Sciatic nerve (tissue), 2 donors: ENCODE measurements around the gene KCNK17. TPM values are rescaled to one million over a fixed set of nuclear protein-coding genes. Genes with fewer than 3 reads are reported as not detected.

Experiments
- ATAC-seq: fragments of 200-7000 bp; cut with Tn5 transposase; one replicate; pipeline ENCODE4 v1.9.1; 2020; ENCODE audit warnings: mild to moderate bottlenecking, moderate library complexity
- DNase-seq: peaks from one replicate; pipeline ENCODE4 v3.0.0-alpha.2; 2020; ENCODE audit warnings: low spot score
- intact Hi-C: fragments of 100-400 bp; cut with DNase I; formaldehyde crosslinking; loops from one replicate; pipeline ENCODE4 v1.14.2; 2022
- total RNA-seq: library from RNA; stranded (reverse); fragmentation: NEBNext Ultra II Directional; extraction: Animal tissue kit (Norgen Biotek cat#: 25700); gene quantifications from one replicate; pipeline ENCODE4 v1.2.1, GENCODE V29; 2021
- donor health status: DM: no; HTN: no; CAD: no.
- donor health status: DM: no; HTN: no; CAD: no.

KCNK17 gene
- total RNA-seq, 1 donor from 2014 or later = 2.6 TPM

DNA sequence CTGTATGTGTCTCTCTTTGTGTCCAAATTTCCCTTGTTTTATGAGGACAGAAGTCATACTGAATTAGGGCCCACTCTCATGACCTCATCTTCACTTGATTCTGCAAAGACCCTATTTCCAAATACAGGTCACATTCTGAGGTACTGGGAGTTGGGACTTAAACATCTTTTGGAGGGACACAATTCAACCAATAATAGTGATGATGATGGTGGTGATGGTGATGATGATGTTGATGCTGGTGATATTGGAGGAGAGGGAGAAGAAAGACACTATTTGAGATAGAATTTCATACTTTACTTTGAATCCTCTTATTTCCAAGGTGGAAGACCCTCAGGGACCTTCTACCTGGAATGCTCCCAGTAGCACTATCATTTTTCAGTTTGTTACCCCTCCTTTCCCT lies 63.7 kb downstream of the KCNK17 start:
- ATAC-seq = no peak
- intact Hi-C loops = no loop called here
- no peak for DNase-seq

DNA sequence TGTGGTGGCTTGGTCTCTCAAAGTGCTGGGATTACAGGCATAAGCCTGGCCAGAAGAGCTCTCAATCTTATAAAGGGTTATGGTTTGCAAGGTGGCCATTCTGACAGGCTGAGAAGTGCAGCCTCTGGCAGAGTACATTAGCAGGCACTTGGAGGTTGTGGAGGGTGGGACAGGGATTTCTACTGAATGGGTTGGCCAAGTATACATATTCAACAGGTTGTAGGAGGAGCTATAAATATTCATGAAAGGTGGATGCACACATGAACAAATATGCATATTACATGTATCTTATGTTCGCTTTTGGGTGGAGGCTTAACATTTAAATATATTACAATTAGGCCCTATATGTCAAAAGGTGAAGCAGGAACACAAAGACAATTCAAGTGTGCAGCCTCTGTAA lies 64.9 kb downstream of the KCNK17 start:
- ATAC-seq (no peak), DNase-seq (no peak)
- intact Hi-C loops = no loop called here

Other genes with a start within 250 kb of the KCNK17 start
- 15.3 TPM for gene SAYSD1, start 199.2 kb downstream of the KCNK17 start, total RNA-seq
- 15.6 TPM for gene KCNK5, start 84.9 kb downstream of the KCNK17 start, total RNA-seq
- not detected for gene KCNK16, start 8.3 kb upstream of the KCNK17 start, total RNA-seq